DND-41 (cell line): ENCODE results near the gene TTC28.

Experiments
- CTCF ChIP-seq: IDR thresholded peaks from 2 replicates; pipeline ENCODE4 v1.5.1; 2012; ENCODE audit warnings: borderline replicate concordance, low read length, moderate library complexity, mild to moderate bottlenecking; ENCODE audit not compliant: poor library complexity, severe bottlenecking; ENCODE audit errors: extremely low read depth
- EZH2 ChIP-seq: IDR thresholded peaks from 3 replicates; pipeline ENCODE4 v1.6.1; 2012; ENCODE audit warnings: borderline replicate concordance, low read depth, mild to moderate bottlenecking, moderate library complexity, low read length, inconsistent platforms; ENCODE audit not compliant: severe bottlenecking

- TF ChIP-seq CTCF (no peak), EZH2 (no peak)
These were observed 436.1 kb downstream of the TTC28 start for GRCh38 chr22:28243539-28243938.
